GM21717 (cell line): ENCODE measurements around the gene RGS9BP.
"Not testable (repeated sequence)": the region's sequence is repeated elsewhere in the genome, so short reads cannot be mapped to it uniquely, and the experiment has no call there.

Experiments used
- ATAC-seq: cut with Tn5 transposase; IDR thresholded peaks from one replicate; pipeline ENCODE4 v1.9.1; 2021; ENCODE audit warnings: mild to moderate bottlenecking, moderate library complexity; ENCODE audit not compliant: unreplicated experiment

RGS9BP gene, protein sequence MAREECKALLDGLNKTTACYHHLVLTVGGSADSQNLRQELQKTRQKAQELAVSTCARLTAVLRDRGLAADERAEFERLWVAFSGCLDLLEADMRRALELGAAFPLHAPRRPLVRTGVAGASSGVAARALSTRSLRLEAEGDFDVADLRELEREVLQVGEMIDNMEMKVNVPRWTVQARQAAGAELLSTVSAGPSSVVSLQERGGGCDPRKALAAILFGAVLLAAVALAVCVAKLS

DNA sequence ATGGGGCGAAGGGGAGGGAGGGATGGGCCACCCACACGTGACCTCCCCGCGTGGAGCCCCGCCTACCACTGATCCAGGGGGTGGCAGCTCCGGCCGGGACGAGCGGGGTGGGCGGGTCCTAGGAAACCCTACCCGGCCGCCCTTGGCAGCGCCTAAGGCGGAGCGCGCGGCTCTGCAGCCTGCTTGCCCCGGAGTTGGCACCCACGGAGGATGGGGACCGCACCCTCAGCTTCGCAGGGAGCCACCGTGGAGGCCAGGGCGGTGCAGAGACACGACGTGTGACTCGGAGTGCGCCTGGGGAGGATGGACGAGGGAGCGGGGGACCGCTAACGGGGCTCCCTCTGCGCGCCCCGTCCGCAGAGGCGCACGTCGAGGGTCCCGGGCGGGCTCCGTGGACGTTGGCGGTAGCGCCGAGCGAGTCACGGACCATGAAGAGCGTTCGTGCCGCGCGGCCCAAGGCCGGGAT lies at the start of gene RGS9BP:
Gene RGS9BP (plus strand): TSS at position 129 of the 466 bp plus-strand sequence. CDS start 416 bp downstream, outside the sequence.
- no peak for ATAC-seq

DNA sequence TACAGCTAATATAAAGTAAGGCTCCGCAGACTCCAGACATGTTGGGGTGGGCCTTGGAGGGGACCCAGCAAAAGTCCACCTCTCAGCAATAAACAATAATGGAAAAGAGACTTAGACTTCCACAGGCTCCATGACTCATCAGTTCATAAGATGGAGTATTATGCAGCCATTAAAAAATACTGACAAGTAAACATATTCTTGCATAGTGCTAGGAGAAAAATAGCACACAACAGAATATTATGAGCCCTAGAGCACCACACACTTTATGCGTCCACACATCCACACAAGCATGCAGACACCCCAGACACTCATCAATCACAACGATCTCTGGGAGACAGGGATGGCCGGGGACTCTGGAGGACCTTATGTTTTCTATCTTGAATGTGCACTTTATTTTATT lies 48.7 kb upstream of the RGS9BP start:
- ATAC-seq: no peak

DNA sequence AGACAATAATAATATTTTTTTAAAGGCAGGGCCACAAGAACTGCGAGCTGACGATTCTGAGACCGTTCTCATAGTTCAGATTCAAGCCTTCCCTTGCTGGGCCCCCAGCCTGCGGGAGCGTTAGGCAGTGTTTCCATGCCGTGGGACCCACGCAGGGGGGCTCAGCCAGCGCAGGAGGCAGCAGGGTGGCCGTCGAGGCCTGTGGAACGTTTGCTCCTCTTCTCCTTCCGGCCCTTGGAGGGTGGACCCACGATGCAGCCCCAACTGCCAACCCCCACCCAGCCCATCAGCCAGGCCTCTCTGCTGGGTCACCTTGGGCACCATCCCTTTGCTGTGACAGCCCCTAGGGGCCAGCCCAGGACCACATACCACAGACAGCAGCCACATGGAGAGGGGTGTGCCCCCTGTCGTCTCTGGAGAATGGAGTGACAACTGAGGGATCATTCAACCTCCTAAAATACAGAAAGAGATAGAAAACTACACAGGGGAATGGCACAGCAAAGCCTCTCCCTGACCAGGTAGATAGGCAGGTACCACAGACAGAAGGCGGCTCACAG lies 47.9 kb upstream of the RGS9BP start:
- no peak for ATAC-seq

DNA sequence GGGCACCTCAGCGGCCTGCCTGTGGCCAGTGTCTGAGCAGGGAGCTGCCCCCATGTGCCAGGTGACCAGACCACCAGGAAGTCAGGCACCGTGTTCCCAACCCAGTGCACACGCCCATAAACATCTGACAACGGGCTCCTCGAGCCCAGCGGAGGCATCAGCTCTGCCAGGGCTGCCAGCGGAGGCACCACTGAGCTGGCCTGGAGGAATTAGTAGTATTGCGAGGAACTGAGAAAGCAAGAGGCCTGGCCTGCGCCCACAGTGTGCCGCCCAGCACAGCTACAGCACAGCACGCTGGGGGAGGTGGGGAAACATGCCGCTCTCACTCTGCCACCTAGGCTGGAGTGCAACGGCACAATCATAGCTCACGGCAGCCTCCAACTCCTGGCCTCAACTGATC lies 45.3 kb upstream of the RGS9BP start:
- ATAC-seq: no peak

DNA sequence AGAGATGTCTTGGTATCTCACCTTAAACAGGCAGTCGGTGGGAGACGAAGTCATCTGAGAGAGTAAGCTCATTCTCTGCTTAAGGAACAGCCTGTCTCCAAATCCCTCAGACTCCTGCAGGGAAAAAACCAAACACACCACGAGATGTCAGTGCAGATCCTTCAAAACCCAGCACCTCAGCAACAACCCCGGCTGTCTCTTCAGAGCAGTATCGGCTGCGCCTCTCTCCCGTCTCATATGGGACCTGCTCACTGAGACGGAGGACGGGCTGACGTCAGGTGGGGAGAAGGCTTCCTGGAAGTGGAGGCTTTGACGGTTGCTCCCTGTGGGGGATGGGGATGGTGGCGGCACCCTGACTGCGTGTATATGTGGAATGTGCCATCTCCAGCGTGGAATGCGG lies 44.3 kb upstream of the RGS9BP start:
- ATAC-seq: no peak

DNA sequence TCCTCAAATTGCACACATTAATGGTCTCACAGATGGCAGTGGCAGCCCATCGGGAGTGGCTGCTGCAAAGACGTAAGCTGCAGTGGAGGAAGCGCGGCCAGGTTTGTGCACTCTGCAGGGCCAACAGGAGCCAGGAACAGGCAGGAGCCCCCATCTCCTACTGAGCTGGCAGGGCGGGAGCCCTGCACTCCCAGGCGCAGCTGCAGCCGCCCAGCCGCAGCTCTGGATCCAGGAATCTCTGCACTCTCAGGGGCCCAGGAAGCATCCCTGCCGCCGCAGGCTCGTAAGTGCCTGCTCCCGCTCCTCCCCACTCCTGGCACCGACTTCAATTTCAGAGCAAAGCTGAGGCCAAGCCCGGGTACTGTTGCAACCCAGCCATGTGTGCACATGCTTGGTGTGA lies 38.2 kb upstream of the RGS9BP start:
- ATAC-seq: no peak

DNA sequence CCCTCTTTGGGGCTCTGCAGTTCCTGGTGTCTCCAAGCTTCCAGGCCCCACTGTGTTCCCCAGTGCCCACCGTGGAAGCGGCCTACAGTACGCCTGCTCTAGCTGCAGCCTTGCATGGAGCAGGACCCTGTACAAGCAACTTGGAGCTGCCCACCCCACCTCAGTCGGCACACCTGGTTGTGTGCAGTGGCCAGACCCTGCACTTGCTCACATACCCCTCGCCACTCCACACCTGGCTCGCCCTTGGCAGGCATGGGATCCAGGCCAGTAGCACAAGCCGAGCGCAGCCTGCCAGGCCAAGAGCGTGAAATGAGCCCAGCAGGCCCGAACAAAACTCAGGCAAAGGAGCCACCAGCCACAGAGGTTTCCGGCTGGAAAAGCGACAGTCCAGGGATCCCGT lies 37.0 kb upstream of the RGS9BP start:
- no peak for ATAC-seq

DNA sequence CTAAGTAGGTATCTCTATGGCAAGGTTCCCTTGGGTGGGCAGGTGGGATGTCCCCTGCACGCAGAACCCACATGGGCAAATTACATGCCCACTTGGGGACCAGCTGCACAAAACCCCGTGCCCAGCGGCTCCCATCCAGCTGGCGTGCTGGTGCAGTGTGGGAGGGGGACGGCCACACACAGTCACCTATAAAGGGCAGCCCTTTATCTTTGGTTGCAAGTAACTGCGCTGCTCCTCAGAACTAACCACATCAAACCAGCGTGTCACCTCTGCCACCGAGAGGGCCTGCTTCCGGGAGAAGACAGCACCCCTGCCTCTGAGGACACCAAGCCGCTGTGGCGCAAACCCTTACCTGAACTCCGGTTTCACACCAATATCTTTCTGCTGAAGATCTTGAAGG lies 32.9 kb upstream of the RGS9BP start:
- no peak for ATAC-seq

DNA sequence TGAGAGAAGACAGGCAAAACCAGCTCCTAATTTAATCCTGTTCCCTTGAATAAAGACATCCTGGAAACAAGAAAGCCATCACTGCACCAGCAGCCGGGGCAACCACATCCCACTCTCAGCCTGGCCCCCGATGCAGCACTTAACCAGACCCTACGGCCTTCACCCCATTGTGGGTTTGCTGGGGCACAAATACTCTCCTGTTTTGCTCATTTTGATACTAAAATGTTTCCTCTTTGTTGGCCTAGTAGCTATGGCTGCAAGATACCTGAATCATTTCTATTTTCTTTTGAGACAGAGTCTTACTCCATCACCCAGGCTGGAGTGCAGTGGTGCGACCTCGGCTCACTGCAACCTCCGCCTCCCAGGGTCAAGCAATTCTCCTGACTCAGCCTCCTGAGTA lies 29.1 kb upstream of the RGS9BP start:
- ATAC-seq: no peak

DNA sequence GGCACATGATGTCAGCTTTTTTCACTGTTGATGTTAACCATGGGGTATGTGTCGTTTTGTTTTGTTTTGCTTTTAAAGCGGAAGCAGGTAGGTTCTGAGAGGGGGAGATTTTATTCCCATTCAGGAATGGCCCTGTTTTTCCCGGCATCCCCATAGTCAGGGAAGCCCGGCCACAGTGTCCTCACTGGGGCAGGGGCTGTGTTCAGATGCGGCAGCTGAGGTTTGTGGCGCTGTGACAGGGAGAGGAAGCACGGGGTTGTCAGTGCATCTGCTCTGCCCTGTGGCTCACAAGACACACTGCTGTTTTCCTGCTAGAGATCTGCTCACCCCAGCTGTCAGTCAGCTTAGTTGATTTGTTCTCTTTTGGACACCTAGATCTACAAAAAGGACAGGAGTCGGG lies 28.3 kb upstream of the RGS9BP start:
- ATAC-seq: no peak

DNA sequence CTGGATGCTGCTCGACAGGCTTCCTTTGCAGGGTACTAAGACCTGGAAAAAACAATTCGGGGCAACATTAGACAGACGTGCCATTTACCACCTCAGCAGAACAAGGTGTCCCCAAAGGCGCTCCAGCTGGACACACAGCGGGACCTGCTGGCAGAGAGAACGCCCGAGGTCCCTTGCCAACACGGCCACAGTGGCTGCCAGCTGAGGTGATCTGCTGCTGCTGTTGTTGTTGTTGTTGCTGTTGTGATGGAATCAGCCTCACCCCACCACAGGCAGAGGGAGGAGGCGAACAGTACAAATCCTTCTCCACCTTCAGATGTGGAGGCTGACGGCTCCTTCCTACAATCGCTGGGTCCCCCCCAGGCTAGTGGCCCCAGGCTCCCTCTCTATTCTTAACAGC lies 25.9 kb upstream of the RGS9BP start:
- ATAC-seq: no peak

DNA sequence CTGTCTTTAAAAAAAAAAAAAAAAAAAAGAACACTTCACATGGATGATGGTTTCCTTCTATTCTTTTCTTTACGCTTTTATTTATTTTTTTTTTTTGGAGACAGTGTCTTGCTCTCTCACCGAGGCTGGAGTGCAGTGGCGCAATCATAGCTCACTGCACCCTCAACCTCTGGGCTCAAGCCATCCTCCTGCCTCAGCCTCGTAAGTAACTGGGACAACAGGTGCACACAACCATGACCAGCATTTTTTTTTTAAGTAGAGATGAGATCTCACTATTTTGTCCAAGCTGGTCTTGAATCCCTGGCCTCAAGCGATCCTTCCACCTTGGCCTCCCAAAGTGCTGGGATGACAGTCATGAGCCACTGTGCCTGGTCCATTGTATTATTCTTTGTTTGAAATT lies 25.0 kb upstream of the RGS9BP start:
- no peak for ATAC-seq

DNA sequence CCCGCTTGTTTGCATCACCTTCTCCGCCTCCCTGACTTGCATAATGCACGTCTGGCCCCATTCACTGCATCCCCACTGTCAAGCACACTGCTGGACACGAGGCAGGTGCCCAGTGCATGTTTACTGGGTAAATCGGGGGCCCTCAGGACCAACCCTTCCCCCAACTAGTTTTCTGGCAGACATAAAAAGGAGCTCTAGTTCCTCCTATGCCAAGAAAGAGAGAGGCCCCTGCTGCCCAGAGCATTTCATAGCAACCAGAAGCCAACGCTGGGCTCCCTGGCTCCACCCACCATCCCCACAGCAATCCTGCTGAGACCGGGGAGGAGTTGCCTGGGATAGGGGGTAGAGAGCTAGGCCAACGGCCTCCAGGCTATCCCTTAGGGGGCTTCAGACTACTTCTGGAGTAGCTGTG lies 23.9 kb upstream of the RGS9BP start:
- no peak for ATAC-seq

DNA sequence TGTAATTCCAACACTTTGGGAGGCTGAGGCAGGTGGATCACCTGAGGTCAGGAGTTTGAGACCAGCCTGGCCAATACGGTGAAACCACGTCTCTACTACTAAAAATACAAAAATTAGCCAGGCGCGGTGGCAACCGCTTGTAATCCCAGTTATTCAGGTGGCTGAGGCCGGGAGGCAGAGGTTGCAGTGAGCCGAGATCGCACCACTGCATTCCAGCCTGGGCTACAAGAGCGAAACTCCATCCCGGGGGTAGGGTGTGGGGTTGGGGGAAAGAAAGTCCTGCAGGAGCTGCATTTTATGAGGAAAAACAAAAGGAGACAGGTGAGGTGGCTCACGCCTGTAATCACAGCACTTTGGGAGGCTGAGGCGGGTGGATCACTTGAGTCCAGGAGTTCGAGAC lies 23.3 kb upstream of the RGS9BP start:
- ATAC-seq: not testable (repeated sequence)

DNA sequence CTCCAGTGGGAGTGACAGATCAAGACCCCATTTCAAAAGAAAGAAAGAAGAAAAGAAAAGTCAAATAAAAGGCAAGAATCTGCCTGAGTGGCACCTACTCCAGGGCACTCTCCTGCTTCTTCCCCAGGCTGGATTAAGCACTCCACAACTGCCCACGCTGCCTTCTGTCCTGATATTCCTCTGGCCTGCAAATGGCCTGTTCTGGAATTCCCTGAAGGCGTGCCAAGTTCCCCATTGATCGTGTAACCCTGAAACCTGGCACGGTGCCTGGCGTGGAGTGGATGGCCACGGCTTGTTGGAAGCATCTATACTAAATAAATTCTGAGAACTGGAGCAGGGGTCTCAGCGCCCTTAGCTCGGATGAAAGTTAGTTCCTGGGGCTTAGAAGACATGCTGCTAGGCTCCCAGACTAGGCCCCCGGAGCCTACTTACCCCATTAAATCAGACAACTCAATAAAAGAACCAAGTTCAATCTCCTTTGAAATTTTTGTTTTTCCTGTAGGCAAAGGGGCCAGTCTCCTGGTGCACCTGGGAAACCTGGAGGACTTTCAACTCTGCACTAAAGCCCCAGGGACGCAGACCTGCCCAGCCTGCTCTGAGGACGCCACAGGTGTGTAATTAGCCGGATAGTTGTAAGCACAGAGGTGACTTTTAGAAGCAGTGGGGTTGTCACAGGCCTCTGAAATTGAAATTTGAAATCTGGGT lies 22.6 kb upstream of the RGS9BP start:
- ATAC-seq: no peak

DNA sequence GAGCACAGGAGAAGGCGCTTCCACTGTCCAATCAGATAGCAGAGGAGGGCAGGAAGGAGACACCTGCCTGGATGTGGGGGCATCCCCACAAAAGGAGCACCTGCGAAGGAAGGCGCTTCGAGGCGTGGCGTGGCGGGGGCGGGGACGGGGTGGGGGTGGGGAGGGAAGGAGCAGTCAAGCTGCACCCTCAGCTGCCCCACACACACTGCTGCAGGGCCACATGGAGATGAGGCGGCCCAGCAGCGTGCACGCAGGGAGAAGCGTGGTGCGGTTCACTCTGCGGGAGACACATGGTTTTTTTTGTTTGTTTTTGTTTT lies 22.1 kb upstream of the RGS9BP start:
- no peak for ATAC-seq

DNA sequence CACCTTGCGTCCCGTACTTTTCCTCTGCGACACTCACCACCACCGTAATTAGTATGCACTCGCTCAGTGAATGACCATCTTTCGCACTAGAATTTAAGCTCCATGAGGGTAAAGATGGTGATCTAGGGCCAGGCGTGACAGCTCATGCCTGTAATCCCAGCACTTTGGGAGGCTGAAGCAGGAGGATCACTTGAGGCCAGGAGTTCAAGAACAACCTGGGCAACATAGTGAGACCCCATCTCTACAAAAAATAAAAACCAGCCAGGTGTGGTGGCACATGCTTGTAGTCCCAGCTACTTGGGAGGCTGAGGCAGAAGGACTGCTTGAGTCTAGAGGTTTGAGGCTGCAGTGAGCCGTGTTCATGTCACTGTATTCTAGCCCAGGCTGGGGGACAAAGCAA lies 19.3 kb upstream of the RGS9BP start:
- not testable (repeated sequence) for ATAC-seq

DNA sequence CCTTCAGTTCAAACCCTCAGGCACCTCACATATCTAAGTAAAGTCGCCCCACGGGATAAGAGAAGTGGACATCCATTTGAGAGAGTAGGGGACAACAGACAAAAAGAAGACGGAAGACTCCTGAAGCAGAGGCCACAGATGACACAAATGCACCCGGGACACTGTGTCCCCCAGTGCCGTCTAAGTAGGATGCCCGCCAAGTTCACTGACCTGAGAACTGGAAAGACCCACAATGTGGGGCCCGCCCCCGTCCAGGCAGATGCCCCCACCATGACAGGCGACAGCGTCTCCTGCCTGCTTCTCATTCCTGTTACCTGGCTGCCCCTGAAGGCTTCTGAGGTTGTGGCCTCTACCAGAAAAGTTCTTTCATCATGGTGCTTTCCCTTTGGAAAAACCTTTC lies 17.6 kb upstream of the RGS9BP start:
- no peak for ATAC-seq

DNA sequence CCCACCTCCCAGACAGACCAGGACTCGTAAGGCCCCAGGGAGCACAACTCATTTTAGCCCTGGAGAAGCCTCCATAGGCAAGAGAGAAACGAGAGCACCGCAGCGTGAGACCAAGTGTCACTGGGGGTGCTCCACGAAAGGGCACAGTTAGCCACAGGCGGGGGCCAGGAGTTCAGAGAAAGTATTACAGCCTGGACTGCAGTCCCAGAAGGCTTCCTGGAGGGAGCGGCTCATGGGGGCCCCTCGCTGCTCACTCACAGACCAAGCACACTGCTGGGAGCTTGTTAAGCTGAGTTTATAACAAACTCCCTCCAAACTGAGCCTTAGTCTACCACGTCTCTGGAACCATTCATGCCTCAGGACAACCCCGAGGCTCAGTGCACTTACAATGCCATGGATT lies 17.1 kb upstream of the RGS9BP start:
- no peak for ATAC-seq

DNA sequence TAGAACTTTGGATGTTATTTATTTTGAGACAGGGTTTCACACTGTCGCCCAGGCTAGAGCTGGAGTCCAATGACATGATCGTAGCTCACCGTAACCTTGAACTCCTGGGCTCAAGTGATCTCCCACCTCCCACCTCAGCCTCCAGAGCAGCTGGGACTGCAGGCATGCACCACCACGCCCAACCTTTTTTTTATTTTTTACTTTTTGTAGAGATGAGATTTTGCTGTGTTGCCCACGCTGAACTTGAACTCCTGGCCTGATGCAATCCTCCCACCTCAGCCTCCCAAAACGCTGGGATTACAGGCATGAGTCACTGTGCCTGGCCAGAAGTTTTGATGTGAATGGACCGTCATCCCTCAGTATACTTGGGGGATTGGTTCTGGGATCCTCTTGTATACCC lies 14.3 kb upstream of the RGS9BP start:
- ATAC-seq: no peak

DNA sequence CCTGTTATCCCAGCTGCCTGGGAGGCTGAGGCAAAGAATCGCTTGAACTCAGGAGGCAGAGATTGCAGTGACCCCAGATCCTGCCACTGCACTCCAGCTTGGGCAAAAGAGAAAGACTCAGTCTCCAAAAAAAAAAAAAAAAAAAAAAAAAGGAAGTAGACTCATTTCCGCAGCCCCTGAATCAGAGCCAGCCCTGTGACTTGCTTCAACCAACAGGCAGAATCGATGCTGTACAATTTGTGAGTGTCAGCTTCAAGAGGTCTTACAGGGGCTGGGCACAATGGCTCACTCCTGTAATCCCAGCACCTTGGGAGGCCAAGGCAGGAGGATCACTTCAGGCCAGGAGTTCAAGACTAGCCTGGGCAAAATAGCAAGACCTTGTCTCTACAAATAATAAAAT lies 13.5 kb upstream of the RGS9BP start:
- ATAC-seq: no peak

DNA sequence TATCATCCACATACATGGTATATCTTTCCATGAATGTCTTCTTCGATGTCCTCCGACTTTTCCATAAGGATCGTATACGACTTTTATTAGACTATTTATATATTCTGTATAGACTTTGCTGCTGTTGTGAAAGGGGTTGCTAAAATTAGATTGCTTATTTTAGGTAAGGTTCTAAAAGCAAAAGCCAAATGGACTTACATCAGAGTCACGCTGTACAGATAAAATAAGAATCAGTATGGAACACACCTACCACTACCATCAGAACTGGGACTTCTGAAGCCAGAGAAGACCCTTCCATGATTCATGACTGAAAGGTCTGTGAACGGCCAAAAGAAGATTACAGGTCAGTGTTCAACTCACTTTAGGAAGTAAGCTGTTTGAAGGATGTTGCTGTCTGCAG lies 9.6 kb upstream of the RGS9BP start:
- no peak for ATAC-seq

DNA sequence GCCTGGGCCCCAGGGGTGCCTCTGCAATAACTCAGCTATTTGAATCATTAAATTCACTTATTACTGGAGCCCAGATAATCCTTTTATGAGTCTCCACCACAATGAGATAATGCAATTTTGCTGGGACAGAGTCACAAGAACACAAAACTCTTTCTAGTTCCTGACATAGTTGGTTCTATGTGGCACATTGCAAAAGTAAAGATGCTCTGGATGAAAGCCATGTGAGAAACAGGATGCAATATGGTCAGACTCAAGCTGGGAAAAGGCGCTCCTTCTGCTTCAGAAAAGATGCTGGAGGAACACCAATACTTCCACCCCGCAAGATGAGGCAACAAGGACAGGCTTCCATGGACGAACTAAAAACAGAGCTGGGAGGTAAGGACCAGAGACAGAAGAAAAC lies 6.3 kb upstream of the RGS9BP start:
- ATAC-seq: no peak
